Thoracic aorta (tissue), 2 donors: Measurements from ENCODE around the gene MEX3D. TPM values are rescaled to one million over a fixed set of nuclear protein-coding genes. Genes with fewer than 3 reads are reported as not detected.

Experiments
- ATAC-seq: fragments of 150-250 bp; one replicate; pipeline ENCODE4 v1.8.0; 2017; ENCODE audit warnings: low read depth; ENCODE audit not compliant: insufficient number of reproducible peaks, low FRiP score
- DNase-seq: peaks from one replicate; pipeline ENCODE4 v3.0.0-alpha.2; 2020; ENCODE audit warnings: low spot score
- H3K27ac ChIP-seq, 2 donors: fragments of 200-600 bp; sonication (generic); 1 replicate in 1 of 2; 2 replicates in 1 of 2; pipeline ENCODE4 v1.5.1; 2016; ENCODE audit warnings: mild to moderate bottlenecking in 2 of 2, moderate library complexity in 2 of 2
- H3K27me3 ChIP-seq: fragments of 200-600 bp; sonication (generic); replicated peaks from 2 replicates; pipeline ENCODE4 v1.6.0; 2016; ENCODE audit warnings: mild to moderate bottlenecking; ENCODE audit not compliant: insufficient read depth
- H3K36me3 ChIP-seq: fragments of 200-600 bp; sonication (generic); one replicate; pipeline ENCODE4 v1.5.1; 2016
- H3K4me1 ChIP-seq, 2 donors: fragments of 200-600 bp; sonication (generic); 1 replicate in 1 of 2; 2 replicates in 1 of 2; pipeline versions ENCODE4 v1.5.1 to v1.6.0; 2016; ENCODE audit warnings: low read depth in 2 of 2, mild to moderate bottlenecking in 1 of 2; ENCODE audit not compliant: control insufficient read depth in 1 of 2
- H3K4me3 ChIP-seq: fragments of 200-600 bp; sonication (generic); 2 replicates; pipeline ENCODE4 v1.5.1; 2016; ENCODE audit warnings: mild to moderate bottlenecking
- H3K9me3 ChIP-seq: fragments of 200-600 bp; sonication (generic); 2 replicates; pipeline ENCODE4 v1.5.1; 2016
- CTCF ChIP-seq: fragments of 200-600 bp; sonication (generic); IDR thresholded peaks from one replicate; pipeline ENCODE4 v1.5.1; 2019; ENCODE audit warnings: antibody characterized with exemption
- total RNA-seq, 2 donors: library from RNA; depleted of rRNA; stranded (reverse); fragments of >200 nt; gene quantifications; one replicate each; pipeline versions ENCODE4 v1.1.0 to v1.2.3, GENCODE V29; 2016

The MEX3D gene
- total RNA-seq, 2 donors from 2014 or later, result 23.4 to 26.4 TPM

- TF ChIP-seq CTCF, result no peak
- no peak for ATAC-seq
Observed at GRCh38 chr19:1602091-1602707, 34.1 kb upstream of the MEX3D start.

GRCh38 chr19:1601613-1602064 lies 33.5 kb upstream of the MEX3D start:
- H3K36me3 ChIP-seq, result peaks cover 21% of the 10 kb centered on the region
- no peak for TF ChIP-seq CTCF
- no peak for ATAC-seq
- H3K27ac ChIP-seq, result no peak overlapping the region
- H3K4me1 ChIP-seq, result peaks cover 21 to 31% of the 10 kb centered on the region in 2 donors
- H3K4me3 ChIP-seq, result no peak overlapping the region
- DNase-seq, result no peak
- no peaks in the 10 kb centered on the region for H3K9me3 ChIP-seq
- H3K27me3 ChIP-seq, result no peaks in the 10 kb centered on the region

More at GRCh38 chr19:1602091-1602707, 34.1 kb upstream of the MEX3D start:
- Histone ChIP-seq H3K27ac (no peak overlapping the region), H3K4me1 (peaks cover 23 to 33% of the 10 kb centered on the region in 2 donors), H3K9me3 (no peaks in the 10 kb centered on the region), H3K27me3 (no peaks in the 10 kb centered on the region), H3K4me3 (no peak overlapping the region), H3K36me3 (peaks cover 17% of the 10 kb centered on the region)
- DNase-seq, result no peak

GRCh38 chr19:1599460-1599846 lies 31.3 kb upstream of the MEX3D start:
- H3K36me3 ChIP-seq, result peaks cover 35% of the 10 kb centered on the region
- no peak for TF ChIP-seq CTCF
- H3K4me1 ChIP-seq, result peaks cover 13 to 20% of the 10 kb centered on the region in 2 donors
- H3K9me3 ChIP-seq, result no peaks in the 10 kb centered on the region
- no peak for DNase-seq
- no peaks in the 10 kb centered on the region for H3K27me3 ChIP-seq
- no peak overlapping the region for H3K4me3 ChIP-seq
- no peak overlapping the region for H3K27ac ChIP-seq
- no peak for ATAC-seq

- no peak overlapping the region for H3K27ac ChIP-seq
- no peak for TF ChIP-seq CTCF
- ATAC-seq, result no peak
Observed at GRCh38 chr19:1598777-1599459, 30.8 kb upstream of the MEX3D start.

GRCh38 chr19:1593501-1593772 lies 25.3 kb upstream of the MEX3D start:
- Histone ChIP-seq H3K27me3 (no peaks in the 10 kb centered on the region), H3K4me3 (peak overlapping the region; percentile 83), H3K9me3 (no peaks in the 10 kb centered on the region), H3K36me3 (peaks cover 28% of the 10 kb centered on the region), H3K4me1 (peaks cover 10 to 26% of the 10 kb centered on the region in 2 donors), H3K27ac (peak overlapping the region in 1 of 2 donors; percentile 61)
- DNase-seq (no peak), ATAC-seq (no peak)
- no peak for TF ChIP-seq CTCF

More at GRCh38 chr19:1598777-1599459, 30.8 kb upstream of the MEX3D start:
- DNase-seq, result no peak
- Histone ChIP-seq H3K4me3 (no peak overlapping the region), H3K9me3 (no peaks in the 10 kb centered on the region), H3K36me3 (peaks cover 35% of the 10 kb centered on the region), H3K4me1 (peaks cover 8 to 14% of the 10 kb centered on the region in 2 donors), H3K27me3 (no peaks in the 10 kb centered on the region)
